Nephron (organoid): ENCODE results near the gene ZBTB20.
A peak's percentile ranks its signal among the peaks of the same experiment; 100 is the strongest.

ENCODE experiments used
- H3K27ac Mint-ChIP-seq, 3 experiments: 2 replicates each; pipeline ENCODE4 v1.8.0; 2020; ENCODE audit warnings: mixed read lengths in 3 of 3, mild to moderate bottlenecking in 2 of 3, moderate library complexity in 1 of 3
- H3K27me3 Mint-ChIP-seq: 2 replicates; pipeline ENCODE4 v1.8.0; 2021; ENCODE audit warnings: low read depth, mild to moderate bottlenecking, moderate library complexity, mixed read lengths
- H3K36me3 Mint-ChIP-seq: 2 replicates; pipeline ENCODE4 v1.8.0; 2020; ENCODE audit warnings: low read depth, mixed read lengths
- H3K4me1 Mint-ChIP-seq: 2 replicates; pipeline ENCODE4 v1.8.0; 2020; ENCODE audit warnings: mixed read lengths
- H3K4me3 Mint-ChIP-seq, 3 experiments: 2 replicates each; pipeline ENCODE4 v1.8.0; 2020; ENCODE audit warnings: mild to moderate bottlenecking in 3 of 3, mixed read lengths in 3 of 3, moderate library complexity in 2 of 3
- H3K9me3 Mint-ChIP-seq: 2 replicates; pipeline ENCODE4 v1.8.0; 2020; ENCODE audit warnings: mixed read lengths
- TF ChIP-seq, protein P1 (sequence below), 3 experiments: fragments of 200-600 bp; sonication (generic); IDR thresholded peaks; one replicate each; pipeline ENCODE4 v1.5.0; 2021; ENCODE audit warnings: antibody characterized with exemption in 3 of 3; ENCODE audit not compliant: unreplicated experiment in 3 of 3

ZBTB20 gene

DNA sequence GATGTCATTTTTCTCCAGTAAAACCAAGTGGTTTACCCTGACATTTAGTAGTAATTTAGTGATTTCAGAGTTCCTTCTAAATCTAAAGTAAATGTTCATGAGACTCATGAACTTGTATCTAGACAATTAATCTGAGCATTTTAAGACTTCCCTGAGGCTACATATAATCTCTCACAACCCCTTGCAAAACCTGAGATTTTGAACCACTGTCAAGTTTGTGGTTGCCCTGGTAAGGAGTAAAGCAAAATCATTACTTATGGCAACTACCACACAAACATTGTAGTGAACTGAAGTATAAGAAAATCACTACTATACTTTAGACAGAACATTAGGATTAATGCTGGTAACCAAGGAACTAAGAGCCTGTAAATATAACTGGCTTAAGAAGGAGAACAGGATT is 483.1 kb downstream of the ZBTB20 start:
- TF ChIP-seq, protein P1, sequence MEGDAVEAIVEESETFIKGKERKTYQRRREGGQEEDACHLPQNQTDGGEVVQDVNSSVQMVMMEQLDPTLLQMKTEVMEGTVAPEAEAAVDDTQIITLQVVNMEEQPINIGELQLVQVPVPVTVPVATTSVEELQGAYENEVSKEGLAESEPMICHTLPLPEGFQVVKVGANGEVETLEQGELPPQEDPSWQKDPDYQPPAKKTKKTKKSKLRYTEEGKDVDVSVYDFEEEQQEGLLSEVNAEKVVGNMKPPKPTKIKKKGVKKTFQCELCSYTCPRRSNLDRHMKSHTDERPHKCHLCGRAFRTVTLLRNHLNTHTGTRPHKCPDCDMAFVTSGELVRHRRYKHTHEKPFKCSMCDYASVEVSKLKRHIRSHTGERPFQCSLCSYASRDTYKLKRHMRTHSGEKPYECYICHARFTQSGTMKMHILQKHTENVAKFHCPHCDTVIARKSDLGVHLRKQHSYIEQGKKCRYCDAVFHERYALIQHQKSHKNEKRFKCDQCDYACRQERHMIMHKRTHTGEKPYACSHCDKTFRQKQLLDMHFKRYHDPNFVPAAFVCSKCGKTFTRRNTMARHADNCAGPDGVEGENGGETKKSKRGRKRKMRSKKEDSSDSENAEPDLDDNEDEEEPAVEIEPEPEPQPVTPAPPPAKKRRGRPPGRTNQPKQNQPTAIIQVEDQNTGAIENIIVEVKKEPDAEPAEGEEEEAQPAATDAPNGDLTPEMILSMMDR (IDR thresholded peaks at IDR 0.05; ENCODE audit: unreplicated experiment in 3 of 3), result no peak
- Mint-ChIP-seq H3K27me3 (no peaks in the 10 kb centered on the region), H3K27ac (no peak overlapping the region), H3K4me3 (no peak overlapping the region), H3K4me1 (peaks cover 20% of the 10 kb centered on the region), H3K36me3 (peaks cover 20% of the 10 kb centered on the region), H3K9me3 (peaks cover 7% of the 10 kb centered on the region)

DNA sequence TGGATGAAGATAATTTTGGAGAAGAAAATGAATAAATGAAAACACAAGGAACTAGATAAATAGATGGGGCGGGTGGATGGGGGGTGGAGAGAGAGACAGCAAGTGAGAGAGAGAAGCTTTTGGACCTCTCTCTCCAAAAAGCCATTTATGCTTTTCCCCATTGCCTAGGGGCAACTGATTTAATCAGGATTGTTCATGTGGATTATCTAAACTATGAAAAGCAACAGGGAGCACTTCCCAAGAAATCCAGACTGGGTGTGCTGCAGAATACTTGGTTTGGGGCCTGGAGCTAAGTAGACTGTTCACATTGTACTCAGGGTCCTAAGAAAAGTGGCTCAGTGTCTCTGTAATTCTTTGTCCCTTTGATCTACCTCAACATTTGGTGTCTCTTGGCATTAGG is 486.3 kb downstream of the ZBTB20 start:
- Mint-ChIP-seq H3K27ac (peak overlapping the region; percentile 85 to 87 (median 85)), H3K4me1 (peaks cover 21% of the 10 kb centered on the region), H3K27me3 (no peaks in the 10 kb centered on the region), H3K36me3 (peaks cover 24% of the 10 kb centered on the region), H3K4me3 (no peak overlapping the region), H3K9me3 (peaks cover 5% of the 10 kb centered on the region)
- TF ChIP-seq, protein P1 (IDR thresholded peaks at IDR 0.05; ENCODE audit: unreplicated experiment in 3 of 3), result no peak

DNA sequence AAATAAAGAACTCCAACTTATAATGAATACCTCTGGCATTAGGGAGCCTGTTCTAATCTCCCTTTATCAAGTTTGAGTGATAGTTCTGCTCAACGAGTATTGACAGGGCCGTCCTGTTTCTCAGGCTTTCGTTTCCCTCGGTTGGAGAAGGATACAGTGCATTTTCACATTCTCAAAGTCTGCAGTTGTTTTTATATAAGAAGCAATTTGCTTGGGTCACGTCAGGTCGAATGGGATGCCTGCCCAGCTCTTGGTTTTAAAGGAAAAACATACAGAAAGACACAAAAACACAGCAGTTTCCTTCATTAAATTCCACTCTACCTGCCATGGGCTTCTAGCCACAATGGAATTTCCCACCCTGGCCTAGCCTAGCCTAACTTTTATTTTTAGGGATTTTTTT is 487.0 kb downstream of the ZBTB20 start:
- Mint-ChIP-seq H3K36me3 (peaks cover 24% of the 10 kb centered on the region), H3K27ac (peak overlapping the region; percentile 85 to 87 (median 85)), H3K4me3 (peak overlapping the region in 1 of 3 experiments; percentile 46), H3K4me1 (peaks cover 21% of the 10 kb centered on the region), H3K27me3 (no peaks in the 10 kb centered on the region), H3K9me3 (peaks cover 5% of the 10 kb centered on the region)
- TF ChIP-seq, protein P1 (IDR thresholded peaks at IDR 0.05; ENCODE audit: unreplicated experiment in 3 of 3), result no peak

DNA sequence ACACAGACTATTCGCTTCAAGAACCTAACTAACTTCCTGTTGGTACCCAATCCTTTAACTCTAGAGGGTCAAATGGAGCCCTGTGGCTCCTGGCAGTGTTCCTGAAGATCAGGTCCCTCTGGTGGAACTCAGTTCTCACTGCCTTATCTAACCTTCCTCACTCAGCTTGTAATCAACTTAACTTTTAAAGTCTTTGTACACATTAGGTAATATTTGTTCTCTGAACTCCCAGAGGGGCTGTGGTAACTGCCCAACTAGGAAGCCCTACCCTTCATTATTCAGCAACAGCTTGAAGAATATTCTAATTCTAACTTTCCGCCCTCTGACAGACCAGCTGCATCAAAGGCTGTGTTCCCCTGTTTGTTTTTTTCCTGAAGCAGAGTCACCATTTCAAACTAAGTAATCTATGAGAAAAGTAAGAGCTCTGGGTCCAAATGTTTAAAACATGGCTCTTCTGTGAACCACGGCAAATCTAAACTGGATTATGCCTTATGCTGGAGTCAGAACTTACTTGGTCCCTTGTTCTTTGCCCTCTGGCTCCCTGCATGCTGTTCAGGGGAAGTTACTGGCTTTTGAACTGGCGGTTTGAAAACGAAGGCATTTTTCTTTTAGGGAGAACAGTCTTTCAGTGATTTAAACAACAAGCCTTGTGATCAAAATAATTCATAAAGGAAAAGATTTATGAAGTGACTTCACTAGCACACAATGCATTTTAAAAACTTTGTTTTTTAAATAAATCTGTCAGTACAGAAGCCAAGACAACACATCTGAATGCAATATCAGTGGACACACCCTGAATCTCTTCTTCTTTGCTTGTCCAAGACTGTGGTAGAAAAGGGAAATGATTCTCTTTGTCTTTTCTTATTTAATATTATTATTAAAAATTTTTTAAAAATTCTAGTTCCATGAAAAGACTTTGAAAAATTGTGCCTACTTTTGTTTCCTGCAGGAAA is 487.7 kb downstream of the ZBTB20 start:
- Mint-ChIP-seq H3K4me3 (no peak overlapping the region), H3K27ac (peak overlapping the region; percentile 58 to 85 (median 85)), H3K36me3 (peaks cover 22% of the 10 kb centered on the region), H3K9me3 (peaks cover 2% of the 10 kb centered on the region), H3K27me3 (no peaks in the 10 kb centered on the region), H3K4me1 (peaks cover 21% of the 10 kb centered on the region)
- TF ChIP-seq, protein P1 (IDR thresholded peaks at IDR 0.05; ENCODE audit: unreplicated experiment in 3 of 3), result no peak

DNA sequence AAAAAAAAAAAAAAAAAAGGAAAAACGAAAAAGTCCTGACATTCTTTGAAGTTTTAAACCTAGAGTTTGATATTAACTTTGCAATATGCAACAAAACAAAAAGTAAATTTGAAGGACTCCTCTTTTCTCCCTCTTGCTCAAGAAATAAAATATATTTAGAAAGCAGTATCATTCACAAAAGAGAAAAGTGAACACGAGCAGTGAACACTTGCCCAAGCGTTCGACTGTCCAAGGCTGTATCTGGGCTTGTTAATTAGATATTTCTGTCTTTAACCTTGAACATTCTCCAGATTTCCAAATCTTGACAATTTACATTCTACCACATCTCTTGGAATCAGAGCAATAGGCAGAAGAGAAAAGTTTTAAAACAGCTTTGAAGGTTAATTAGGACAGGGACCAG is 495.5 kb downstream of the ZBTB20 start:
- H3K36me3 Mint-ChIP-seq, result peaks cover 4% of the 10 kb centered on the region
- H3K9me3 Mint-ChIP-seq, result peaks cover 4% of the 10 kb centered on the region
- no peaks in the 10 kb centered on the region for H3K27me3 Mint-ChIP-seq
- no peak overlapping the region for H3K27ac Mint-ChIP-seq
- peaks cover 13% of the 10 kb centered on the region for H3K4me1 Mint-ChIP-seq
- H3K4me3 Mint-ChIP-seq, result no peak overlapping the region
- TF ChIP-seq, protein P1 (IDR thresholded peaks at IDR 0.05; ENCODE audit: unreplicated experiment in 3 of 3), result no peak
